Stimulated activated CD8-positive, alpha-beta memory T cell treated with anti-CD3 and anti-CD28 coated beads, Interleukin-15, amount 100 ng/mL, for 24 hours (primary cell): Measurements from ENCODE around the gene CSAD.
"Not testable (repeated sequence)": the region's sequence is repeated elsewhere in the genome, so short reads cannot be mapped to it uniquely, and the experiment has no call there.

Experiments
- DNase-seq: peaks from one replicate; pipeline ENCODE4 v3.0.0-alpha.2; 2020; ENCODE audit warnings: low read depth

Gene CSAD

DNA sequence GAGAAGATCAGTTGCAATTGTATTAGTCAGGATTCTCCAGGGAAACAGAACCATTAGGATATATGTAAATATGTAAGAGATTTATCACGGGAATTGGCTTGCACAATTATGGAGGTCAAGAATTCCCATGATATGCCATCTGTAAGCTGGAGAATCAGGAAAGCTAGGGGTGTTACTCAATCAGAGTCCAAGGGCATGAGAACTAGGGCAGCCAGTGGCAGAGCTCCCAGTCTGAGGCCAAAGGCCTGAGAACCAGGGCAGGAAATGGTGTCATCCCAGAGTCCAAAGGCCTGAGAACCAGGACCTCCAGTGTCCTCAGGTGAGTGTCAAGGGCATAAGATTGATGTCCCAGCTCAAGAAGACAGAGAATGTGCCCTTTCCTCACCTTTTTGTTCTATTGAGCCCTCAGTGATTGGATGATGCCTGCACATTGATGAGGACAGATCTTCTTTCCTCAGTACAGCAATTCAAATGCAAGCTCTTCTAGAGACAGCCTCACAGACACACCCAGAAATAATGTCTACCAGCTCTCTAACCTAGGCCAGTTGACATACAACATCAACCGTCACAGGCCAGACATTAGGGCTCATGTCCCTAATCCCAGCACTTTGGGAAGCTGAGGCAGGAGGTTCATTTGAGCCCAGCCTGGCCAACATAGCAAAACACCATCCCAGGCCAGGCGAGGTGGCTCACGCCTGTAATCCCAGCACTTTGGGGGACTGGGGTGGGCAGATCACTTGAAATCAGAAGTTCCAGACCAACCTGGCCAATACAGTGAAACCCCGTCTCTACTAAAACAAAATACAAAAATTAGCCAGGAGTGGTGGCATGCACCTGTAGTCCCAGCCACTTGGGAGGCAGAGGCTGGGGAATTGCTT, 35.1 kb downstream of the CSAD start:
- no peak for DNase-seq

DNA sequence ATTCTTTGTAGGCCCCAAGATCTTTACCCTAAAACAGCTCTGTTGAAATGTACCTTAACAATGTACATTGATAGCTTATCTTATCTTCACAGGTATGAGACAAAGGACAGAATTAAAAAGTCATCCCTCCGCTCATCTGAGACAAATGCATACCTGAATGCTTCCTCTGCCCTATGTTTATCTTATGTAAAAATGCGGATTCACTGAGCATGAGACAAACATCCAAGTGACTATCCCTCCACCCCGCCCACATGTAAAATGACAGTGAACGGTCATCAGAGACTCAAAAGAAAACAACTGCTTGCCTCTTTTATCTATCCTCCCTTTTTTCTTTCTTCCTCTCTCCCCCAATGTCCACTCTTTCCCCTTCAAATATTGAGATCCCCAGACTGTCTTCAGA, 37.4 kb downstream of the CSAD start:
- no peak for DNase-seq

DNA sequence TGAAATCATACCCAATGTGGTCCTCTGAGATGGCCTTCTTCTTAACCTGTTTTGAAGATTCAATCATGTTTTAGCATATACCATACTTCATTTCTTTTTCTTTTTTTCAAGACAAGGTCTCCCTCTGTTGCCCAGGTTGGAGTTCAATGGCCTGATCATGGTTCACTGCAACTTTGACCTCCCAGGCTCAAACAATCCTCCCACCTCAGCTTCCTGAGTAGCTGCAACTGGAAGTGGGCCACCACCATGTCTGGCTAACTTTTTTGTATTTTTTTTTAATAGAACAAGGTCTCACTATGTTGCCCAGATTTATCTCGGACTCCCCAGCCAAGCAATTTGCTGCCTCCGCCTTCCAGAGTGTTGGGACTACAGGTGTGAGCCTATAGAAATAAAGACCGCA, 47.0 kb downstream of the CSAD start:
- DNase-seq, result no peak

DNA sequence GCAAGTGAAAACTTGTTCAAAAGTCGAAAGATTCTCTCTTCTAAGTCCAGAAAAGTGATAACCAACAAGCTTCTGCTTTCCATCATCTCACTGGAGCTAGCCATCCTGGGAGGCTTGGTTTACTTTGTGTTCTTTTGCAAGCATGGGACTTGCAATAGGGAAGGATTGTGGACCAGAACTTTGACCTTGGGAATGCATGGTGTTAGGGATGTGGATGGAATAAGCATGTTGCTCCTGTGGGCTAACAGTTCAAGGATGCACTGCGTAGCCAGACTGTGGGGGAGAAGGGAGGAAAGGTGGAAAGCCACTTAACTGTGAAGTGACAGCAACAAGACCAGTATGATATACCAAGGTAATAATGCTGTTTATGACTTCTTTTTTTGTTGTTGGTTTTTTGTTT, 48.9 kb downstream of the CSAD start:
- no peak for DNase-seq

DNA sequence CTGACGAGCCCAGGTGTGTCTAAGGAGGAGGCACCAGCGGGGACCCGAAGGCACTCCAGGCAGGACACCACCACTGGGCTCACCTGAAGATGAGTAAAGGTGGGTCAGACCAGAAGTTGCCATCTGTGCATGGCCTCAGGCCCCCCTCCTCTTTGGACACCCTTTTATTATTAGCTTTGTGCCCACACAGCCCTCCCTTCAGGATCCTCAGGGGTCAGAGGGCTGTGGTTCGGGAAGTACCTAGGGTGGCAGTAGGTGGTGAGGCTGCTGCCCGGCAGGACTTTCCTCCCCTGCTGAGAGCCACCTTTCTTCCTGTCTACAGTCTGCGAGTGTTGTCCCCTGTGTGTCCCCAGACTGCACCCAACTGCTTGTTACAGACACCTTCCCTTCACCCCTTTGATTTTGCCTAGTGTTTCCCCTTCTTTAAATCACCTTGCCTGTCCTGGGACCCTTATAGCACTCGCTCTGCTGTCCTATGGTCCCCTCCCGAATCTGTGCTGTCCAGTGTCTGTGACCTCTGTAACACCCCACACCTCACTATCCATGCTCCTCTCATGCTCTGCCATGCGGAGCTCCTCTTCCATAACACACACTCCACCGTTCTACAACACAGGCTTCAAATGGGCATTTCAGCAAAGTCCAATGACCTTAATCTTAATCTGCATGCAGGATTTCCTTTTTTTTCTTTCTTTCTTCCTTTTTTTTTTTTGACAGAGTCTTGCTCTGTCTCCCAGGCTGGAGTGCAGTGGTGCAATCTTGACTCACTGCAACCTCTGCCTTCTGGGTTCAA, 51.8 kb downstream of the CSAD start:
- no peak for DNase-seq

DNA sequence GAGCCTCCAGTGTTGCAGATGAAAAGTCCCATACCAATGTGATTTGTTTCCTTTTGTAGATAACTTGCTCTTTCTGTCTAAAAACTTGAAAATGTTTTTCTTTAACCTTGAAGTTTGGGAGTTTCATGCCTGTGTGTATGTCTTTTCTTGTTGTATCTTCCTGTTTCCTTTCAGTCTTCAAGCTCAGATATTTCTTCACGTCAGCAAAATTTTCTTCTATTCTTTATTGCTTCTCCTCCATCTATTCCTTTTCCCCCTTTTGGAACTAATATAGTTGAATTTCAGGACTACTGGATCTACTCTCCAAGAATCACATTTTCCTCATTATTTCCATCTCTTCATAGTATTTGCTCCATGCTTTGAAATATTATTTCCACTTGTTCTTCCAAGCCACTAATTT, 53.6 kb downstream of the CSAD start:
- no peak for DNase-seq

DNA sequence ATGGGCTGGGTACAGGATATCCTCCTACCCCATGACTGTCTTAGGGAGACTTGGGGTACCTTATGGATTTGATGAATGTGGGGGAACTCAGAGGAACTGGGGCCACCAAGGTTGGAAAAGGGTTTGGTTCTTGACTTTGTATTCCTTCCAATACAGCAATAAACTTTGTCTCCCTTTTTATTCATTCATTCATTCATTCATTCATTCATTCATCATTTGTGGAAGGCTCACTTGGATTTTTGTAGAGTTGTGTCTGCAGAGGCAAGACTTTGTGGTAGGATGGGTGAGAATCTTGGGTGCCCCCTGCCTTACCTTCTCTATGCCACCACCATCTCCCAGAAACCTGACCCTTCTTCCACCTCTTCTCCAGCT, 56.4 kb downstream of the CSAD start:
- DNase-seq, result no peak

DNA sequence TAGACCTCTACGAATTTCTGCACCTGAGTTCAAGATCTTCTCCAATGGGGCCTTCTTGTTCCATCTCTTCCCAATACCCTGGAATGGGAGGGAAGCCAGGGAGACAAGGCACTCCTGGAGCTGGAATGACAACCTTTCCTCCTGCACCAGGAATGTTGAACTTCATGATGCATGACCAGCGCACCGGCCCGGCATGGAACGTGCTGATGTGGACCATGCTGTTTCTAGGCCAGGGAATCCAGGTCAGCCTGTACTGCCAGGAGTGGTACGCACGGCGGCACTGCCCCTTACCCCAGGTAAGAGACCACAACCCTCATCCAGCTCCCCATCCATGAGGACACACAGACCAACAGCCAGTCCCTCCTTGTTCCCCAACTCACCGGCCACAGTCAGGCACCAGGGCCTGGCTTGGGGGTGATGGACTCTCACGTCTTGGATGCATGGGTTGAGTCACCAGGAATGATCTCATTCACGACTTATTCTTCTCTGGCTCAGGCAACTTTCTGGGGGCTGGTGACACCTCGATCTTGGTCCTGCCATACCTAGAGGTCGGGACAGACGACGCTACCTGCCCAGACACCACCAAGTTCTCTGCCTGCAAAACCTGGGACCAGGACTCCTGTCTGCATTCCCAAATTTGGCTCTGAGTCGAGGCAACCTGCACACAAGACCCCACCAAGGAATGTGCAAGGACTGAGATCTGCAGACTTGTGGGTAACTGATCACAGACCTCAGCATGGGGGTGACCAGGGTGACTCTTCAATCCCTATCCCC, 57.0 kb downstream of the CSAD start:
- no peak for DNase-seq

DNA sequence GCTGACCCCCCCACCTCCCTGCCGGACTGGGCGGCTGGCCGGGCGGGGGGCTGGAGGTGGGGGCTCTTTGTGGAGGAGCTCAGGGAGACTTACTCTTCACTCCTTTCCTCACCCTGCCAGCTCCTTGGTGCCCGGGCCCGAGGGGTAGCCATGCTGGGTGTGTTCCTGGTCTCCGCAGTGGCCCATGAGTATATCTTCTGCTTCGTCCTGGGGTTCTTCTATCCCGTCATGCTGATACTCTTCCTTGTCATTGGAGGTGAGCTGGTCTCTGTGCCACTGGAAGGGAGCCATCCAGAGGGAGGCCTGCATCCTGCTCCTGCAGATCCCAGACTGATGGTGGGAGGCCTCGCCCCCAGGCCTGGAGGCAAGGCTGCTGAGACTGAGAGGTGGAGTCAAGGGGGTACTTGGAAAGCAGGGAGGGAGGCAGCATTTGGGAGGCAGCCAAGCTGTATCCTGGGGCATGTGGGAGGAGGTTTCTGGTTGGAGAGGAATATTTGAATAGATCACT, 57.7 kb downstream of the CSAD start:
- no peak for DNase-seq

DNA sequence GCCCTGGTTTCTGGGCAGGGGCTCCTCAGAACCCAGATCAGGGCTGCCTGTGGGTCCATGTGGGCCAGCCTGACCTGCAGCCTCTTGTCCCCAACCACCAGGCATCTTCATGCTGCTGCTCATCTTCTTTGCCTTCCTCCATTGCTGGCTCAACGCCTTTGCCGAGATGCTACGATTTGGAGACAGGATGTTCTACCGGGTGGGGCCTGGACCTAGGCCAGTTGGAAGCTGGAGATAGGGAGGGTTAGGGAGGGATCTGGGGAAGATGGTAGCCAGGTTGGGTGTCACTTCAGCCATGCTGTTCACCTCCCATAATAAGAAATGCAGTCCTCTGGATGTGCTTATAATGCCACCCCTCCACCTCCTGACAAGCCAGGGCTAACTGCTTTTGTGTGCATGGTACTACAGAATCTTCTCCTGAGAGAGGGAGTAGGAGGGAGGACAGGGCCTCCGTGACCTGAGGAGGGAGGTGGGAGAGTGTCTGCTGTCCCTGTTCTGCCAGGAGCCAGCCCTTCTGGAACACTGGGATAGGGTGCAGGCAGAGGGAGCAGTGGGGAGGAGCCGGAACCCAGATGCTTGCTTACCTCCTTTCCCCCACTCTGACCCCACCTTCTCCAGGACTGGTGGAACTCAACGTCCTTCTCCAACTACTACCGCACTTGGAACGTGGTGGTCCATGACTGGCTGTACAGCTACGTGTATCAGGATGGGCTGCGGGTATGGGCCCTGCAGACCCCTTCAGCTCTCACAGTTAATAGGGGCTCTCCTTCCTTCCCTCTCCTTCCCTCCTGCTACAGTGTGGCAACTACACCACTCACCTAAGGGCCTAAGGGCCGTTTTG, 59.8 kb downstream of the CSAD start:
- no peak for DNase-seq

DNA sequence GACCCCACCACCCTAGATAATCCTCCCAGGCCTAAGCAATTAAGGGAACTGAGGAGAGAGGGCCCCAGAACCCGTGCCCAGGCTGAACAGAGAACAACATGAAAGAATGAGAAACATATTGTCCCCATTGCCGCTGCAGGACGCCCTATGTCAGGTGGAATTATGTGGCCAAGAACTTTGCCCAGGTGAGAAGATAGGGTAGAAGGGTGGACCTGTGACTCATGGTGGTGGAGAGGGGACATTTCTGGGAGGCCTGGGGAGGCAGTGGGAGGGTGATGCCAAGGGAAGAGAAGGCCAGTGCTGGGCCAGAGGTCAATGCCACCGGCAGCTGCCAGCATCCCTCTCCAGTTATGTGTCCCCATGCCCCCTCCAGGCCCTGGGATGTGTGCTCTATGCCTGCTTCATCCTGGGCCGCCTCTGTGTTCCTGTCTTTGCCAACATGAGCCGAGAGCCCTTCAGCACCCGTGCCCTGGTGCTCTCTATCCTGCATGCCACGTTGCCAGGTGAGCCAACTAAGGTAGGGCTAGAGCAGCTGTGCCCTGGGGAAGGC, 61.9 kb downstream of the CSAD start:
- no peak for DNase-seq

DNA sequence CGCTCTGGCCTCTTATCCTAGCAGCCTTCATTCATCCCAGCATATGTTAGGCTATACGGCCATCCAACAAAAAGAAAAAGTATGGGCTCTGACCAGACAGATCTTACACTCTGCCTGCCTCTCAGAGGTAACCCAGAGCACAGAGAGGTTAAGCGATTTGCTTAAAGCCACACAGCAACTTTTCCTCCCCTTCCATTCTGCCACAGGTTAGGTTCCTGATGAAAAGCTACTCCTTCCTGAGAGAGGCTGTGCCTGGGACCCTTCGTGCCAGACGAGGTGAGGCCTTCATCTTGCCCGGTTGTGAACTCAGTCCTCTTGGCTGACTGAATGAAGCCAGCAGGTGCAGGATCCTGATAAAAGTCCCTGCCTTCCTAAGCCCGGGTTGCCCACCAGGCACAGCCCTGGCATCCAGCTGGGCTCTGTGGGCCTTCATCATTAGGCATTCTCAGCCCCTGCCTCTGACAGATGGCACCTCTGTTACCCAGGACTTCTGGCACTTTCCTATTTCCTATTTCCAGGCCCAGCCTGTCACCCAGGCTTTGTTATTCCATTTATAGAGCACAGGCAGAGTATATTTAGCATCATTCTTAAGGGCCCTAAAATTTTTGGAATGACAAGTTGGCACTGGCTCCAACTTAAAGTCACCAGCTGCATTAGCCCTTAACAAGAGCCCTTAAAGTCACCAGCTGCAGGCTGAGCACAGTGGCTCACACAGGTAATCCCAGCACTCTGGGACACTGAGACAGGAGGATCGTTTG, 64.7 kb downstream of the CSAD start:
- DNase-seq, result no peak

DNA sequence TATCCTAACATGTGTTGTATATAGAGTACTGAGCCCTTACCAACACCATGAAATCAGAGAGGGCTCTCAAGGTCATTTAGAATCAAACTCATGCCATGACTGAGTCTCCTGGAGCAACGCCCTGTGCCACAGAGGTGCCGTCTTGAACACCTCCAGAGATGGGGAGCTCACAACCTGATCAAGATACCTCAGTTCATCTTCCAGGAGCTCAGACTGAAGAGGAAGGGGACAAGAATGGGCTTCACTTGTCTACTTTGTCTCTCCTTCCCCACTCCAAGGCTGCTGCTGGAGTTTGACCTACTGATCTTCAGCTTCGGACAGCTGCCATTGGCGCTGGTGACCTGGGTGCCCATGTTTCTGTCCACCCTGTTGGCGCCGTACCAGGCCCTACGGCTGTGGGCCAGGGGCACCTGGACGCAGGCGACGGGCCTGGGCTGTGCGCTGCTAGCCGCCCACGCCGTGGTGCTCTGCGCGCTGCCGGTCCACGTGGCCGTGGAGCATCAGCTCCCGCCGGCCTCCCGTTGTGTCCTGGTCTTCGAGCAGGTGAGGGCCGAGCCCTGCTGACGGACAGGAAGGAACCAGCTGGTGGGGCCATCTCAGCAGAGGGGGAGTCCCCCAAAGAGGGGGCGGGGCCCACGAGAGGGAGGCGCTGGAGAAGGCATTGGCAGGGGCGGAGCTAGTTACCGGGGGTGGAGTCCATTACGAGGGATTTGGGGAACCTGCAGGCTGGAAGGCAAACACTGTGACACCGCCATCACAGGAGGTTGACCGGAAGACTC, 65.4 kb downstream of the CSAD start:
- no peak for DNase-seq

DNA sequence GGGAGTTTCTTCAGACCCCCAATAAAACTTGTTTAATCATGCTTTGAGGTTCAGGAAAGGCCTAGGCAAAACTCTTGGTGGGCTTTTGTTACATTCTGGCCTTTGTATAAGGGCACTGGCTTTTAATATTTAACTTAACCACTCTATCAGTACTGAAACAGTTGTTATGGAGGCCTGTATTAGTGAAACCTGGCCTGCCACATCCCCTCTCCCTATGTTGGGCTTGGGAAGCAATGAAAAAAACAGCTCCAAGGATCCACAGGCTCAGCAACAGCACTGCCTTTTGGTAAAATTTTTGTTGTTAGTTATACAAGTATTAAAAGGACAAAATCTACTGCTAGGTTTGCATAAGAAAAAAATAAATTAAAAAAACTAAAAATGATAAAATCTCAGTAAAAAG, 66.8 kb downstream of the CSAD start:
- no peak for DNase-seq

DNA sequence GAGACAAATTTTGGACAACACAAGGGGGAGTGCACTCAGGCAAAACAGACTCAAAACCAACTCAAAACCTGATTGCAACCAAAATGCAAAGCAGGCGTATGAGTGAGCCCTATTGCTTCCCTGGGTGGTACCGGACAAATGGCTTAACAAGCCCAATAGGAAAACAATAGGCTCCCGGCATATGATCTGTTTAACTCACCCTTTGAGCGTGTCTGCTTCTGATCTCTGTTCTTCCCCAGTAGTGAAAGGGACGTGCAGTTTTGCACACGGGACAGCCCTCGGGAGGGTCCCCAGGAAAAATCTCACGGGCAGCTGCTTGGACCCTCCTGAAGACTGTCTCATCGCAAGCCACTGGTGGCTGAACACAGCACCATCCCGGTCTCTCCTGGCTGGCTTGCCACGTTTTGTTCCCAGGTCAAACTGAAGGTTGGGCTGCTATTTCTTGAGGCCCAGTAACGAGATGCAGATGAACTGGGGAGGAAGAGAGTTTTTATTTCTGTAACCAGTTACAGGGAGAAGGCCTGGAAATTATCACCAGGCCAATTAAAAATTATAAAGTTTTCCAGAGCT, 67.5 kb downstream of the CSAD start:
- no peak for DNase-seq

DNA sequence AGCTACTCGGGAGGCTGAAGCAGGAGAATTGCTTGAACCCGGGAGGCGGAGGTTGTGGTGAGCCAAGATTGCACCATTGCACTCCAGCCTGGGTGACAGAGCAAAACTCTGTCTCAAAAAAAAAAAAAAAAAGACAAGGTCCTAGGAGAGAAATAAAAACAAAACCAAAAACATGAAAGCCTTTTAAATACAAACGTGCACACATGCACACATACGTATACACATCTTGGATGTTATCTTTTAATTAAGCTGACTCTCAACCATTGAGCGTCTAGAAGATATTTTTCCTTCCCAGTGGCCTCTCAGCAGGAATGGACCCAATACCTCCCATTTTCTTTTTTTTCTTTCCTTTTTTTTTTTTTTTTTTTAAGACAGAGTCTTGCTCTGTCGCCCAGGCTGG, 68.3 kb downstream of the CSAD start:
- not testable (repeated sequence) for DNase-seq
